Osteoblast (primary cell): ENCODE data around the gene HMSD. TPM values are rescaled to one million over a fixed set of nuclear protein-coding genes. Genes with fewer than 3 reads are reported as not detected.

Source experiments
- DNase-seq: peaks from one replicate; pipeline ENCODE4 v3.0.0; 2011; ENCODE audit warnings: low spot score, mixed read lengths; ENCODE audit not compliant: insufficient read length; ENCODE audit errors: missing footprints
- H2AFZ ChIP-seq: 2 replicates; pipeline ENCODE4 v1.6.0; 2011; ENCODE audit warnings: mild to moderate bottlenecking, low read length
- H3K27ac ChIP-seq: 2 replicates; pipeline ENCODE4 v1.5.1; 2011; ENCODE audit warnings: mild to moderate bottlenecking, low read depth, low read length, moderate library complexity
- H3K27me3 ChIP-seq: 2 replicates; pipeline ENCODE4 v1.6.0; 2012; ENCODE audit warnings: mild to moderate bottlenecking, control low read depth, inconsistent platforms, low read length, moderate library complexity; ENCODE audit not compliant: insufficient read depth
- H3K36me3 ChIP-seq: 2 replicates; pipeline ENCODE4 v1.5.1; 2011; ENCODE audit warnings: mild to moderate bottlenecking, low read length, control low read depth, moderate library complexity; ENCODE audit not compliant: insufficient read depth
- H3K4me1 ChIP-seq: 2 replicates; pipeline ENCODE4 v1.5.1; 2011; ENCODE audit warnings: mild to moderate bottlenecking, low read length, control low read depth, moderate library complexity; ENCODE audit not compliant: insufficient read depth
- H3K4me2 ChIP-seq: 2 replicates; pipeline ENCODE4 v1.6.0; 2011; ENCODE audit warnings: mild to moderate bottlenecking, low read length; ENCODE audit not compliant: insufficient read depth
- H3K4me3 ChIP-seq: fragments of 200-600 bp; sonication (generic); 3 replicates; pipeline ENCODE4 v1.5.1; 2012; ENCODE audit warnings: mild to moderate bottlenecking, low read length, inconsistent platforms; ENCODE audit not compliant: insufficient read depth
- H3K79me2 ChIP-seq: 2 replicates; pipeline ENCODE4 v1.6.0; 2012; ENCODE audit warnings: mild to moderate bottlenecking, low read length, control low read depth, inconsistent platforms; ENCODE audit not compliant: insufficient read depth
- H3K9me3 ChIP-seq: 2 replicates; pipeline ENCODE4 v1.5.1; 2011; ENCODE audit warnings: low read depth, low read length, control low read depth
- H4K20me1 ChIP-seq: 2 replicates; pipeline ENCODE4 v1.6.0; 2012; ENCODE audit warnings: mild to moderate bottlenecking, low read length, control low read depth; ENCODE audit not compliant: insufficient read depth
- total RNA-seq: library from RNA; depleted of rRNA; stranded (reverse); fragments of >200 nt; gene quantifications from 2 replicates; pipeline ENCODE4 v1.2.3, GENCODE V29; 2012
- TF ChIP-seq, protein P1 (sequence below): IDR thresholded peaks from 2 replicates; pipeline ENCODE4 v1.5.1; 2011; ENCODE audit warnings: mild to moderate bottlenecking, low read depth, low read length, moderate library complexity; ENCODE audit errors: extremely low read depth

The HMSD gene
- total RNA-seq, 1 donor, result 1.4 TPM

DNA sequence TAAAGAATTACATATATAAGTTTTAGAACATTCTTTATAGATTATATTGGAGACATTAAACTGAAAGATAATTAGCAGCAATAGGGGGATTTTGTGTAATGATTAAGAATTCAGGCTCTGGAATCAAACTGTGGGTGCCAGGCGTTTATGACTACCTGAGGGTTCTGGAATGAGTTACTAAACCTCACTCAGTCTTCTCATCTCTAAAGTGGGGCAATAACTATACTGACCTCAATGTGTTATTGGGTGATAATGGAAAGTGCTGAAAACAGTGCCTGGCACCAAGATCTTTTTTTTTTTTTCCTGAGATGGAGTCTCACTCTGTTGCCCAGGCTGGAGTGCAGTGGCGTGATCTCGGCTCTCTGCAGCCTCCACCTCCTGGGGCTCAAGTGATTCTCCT is 27.9 kb downstream of the HMSD start:
- Histone ChIP-seq H3K4me3 (no peak overlapping the region), H3K27me3 (no peaks in the 10 kb centered on the region), H3K4me2 (no peak overlapping the region), H3K36me3 (peaks cover 18% of the 10 kb centered on the region), H3K79me2 (peaks cover 70% of the 10 kb centered on the region), H3K4me1 (peaks cover 4% of the 10 kb centered on the region), H3K9me3 (no peaks in the 10 kb centered on the region), H4K20me1 (peaks cover 8% of the 10 kb centered on the region), H3K27ac (no peak overlapping the region), H2AFZ (no peak overlapping the region)
- TF ChIP-seq, protein P1, sequence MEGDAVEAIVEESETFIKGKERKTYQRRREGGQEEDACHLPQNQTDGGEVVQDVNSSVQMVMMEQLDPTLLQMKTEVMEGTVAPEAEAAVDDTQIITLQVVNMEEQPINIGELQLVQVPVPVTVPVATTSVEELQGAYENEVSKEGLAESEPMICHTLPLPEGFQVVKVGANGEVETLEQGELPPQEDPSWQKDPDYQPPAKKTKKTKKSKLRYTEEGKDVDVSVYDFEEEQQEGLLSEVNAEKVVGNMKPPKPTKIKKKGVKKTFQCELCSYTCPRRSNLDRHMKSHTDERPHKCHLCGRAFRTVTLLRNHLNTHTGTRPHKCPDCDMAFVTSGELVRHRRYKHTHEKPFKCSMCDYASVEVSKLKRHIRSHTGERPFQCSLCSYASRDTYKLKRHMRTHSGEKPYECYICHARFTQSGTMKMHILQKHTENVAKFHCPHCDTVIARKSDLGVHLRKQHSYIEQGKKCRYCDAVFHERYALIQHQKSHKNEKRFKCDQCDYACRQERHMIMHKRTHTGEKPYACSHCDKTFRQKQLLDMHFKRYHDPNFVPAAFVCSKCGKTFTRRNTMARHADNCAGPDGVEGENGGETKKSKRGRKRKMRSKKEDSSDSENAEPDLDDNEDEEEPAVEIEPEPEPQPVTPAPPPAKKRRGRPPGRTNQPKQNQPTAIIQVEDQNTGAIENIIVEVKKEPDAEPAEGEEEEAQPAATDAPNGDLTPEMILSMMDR, result no peak
- no peak for DNase-seq

GRCh38 chr18:63979409-63979920 is 30.4 kb downstream of the HMSD start:
- H3K79me2 ChIP-seq, result peaks cover 60% of the 10 kb centered on the region
- TF ChIP-seq, protein P1, result peak; percentile 96
- H2AFZ ChIP-seq, result peak overlapping the region; percentile 75
- H3K27me3 ChIP-seq, result no peaks in the 10 kb centered on the region
- peak overlapping the region; percentile 70 for H3K4me3 ChIP-seq
- peak; percentile 48 for DNase-seq
- H4K20me1 ChIP-seq, result peaks cover 8% of the 10 kb centered on the region
- H3K27ac ChIP-seq, result peak overlapping the region; percentile 64
- H3K4me1 ChIP-seq, result peaks cover 4% of the 10 kb centered on the region
- H3K4me2 ChIP-seq, result peak overlapping the region; percentile 90
- H3K9me3 ChIP-seq, result no peaks in the 10 kb centered on the region
- peaks cover 32% of the 10 kb centered on the region for H3K36me3 ChIP-seq

GRCh38 chr18:63980027-63980426 is 30.9 kb downstream of the HMSD start:
- DNase-seq, result peak; percentile 77
- peak overlapping the region; percentile 64 for H3K27ac ChIP-seq
- H3K4me1 ChIP-seq, result peaks cover 4% of the 10 kb centered on the region
- H2AFZ ChIP-seq, result peak overlapping the region; percentile 75
- TF ChIP-seq, protein P1, result no peak
- H3K9me3 ChIP-seq, result no peaks in the 10 kb centered on the region
- peaks cover 55% of the 10 kb centered on the region for H3K79me2 ChIP-seq
- H4K20me1 ChIP-seq, result peaks cover 3% of the 10 kb centered on the region
- peak overlapping the region; percentile 90 for H3K4me2 ChIP-seq
- no peaks in the 10 kb centered on the region for H3K27me3 ChIP-seq
- peak overlapping the region; percentile 70 for H3K4me3 ChIP-seq
- peaks cover 32% of the 10 kb centered on the region for H3K36me3 ChIP-seq

- Histone ChIP-seq H3K4me2 (no peak overlapping the region), H2AFZ (no peak overlapping the region), H3K9me3 (no peaks in the 10 kb centered on the region), H3K36me3 (peaks cover 34% of the 10 kb centered on the region), H3K4me1 (peaks cover 4% of the 10 kb centered on the region), H3K4me3 (no peak overlapping the region), H3K27me3 (no peaks in the 10 kb centered on the region), H4K20me1 (peaks cover 2% of the 10 kb centered on the region), H3K27ac (no peak overlapping the region), H3K79me2 (peaks cover 46% of the 10 kb centered on the region)
- TF ChIP-seq, protein P1, result no peak
- no peak for DNase-seq
Measured at GRCh38 chr18:63980896-63981460, 31.9 kb downstream of the HMSD start.
